ENCODE results near the gene SHANK3.
"Not testable (repeated sequence)": the region's sequence is repeated elsewhere in the genome, so short reads cannot be mapped to it uniquely, and the experiment has no call there.

Gene SHANK3

DNA sequence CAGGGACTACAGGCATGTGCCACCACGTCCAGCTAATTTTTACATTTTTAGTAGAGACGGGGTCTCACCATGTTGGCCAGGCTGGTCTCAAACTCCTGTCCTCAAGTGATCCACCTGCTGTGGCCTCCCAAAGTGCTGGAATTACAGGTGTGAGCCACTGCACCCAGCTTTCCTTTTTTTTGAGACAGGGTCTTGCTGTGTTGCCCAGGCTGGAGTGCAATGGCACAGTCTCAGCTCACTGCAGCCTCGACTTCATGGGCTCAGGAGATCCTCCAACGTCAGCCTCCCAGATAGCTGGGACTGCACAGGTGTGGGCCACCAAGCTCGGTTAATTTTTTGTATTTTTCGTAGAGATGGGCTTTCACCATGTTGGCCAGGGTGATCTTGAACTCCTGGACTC lies 18.0 kb upstream of the SHANK3 start:
- not testable (repeated sequence) for DNase-seq, ATAC-seq

DNA sequence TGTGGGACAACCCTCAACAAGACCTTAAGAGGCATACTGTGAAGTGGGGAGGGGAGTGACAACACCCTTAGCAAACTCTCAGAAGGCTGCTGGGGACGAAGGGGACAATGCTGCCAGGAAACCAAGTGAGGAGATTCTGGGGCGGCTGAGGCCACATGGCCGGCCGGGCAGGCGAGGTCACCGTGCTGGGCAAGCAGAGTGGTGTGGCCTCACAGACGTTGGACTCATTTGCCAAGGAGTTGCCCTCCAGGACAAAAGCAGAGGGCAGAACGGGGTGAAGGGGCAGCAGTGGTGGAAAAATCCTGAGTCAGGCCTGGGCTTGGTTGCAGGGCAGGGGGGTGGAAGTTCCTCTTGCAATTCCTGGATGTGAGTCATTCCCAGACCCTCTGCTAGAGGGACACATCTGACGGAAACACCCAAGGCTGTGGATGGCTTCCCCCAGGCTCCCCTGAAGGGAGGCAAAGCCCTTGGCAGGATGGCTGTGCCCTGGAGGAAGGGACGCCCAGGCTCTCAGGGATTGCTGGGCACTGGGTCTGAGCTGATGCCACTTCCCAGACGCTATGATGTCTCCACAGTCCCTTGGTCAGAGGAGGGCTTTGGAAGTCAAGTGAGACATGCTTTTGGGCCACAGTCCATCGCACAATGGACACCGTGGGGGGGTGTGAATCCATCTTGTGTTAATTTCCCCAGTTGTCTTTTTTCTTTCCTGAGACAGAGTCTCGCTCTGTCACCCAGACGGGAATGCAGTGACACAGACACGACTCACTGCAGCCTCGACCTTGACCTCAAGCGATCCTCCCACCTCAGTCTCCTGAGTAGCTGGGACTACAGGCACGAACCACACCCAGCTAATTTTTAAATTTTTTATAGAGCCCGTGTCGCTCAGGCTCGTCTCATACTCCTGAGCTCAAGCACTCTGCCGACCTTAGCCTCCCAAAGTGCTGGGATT lies 16.2 kb upstream of the SHANK3 start:
- DNase-seq (no peak), ATAC-seq (peak; percentile 9)

DNA sequence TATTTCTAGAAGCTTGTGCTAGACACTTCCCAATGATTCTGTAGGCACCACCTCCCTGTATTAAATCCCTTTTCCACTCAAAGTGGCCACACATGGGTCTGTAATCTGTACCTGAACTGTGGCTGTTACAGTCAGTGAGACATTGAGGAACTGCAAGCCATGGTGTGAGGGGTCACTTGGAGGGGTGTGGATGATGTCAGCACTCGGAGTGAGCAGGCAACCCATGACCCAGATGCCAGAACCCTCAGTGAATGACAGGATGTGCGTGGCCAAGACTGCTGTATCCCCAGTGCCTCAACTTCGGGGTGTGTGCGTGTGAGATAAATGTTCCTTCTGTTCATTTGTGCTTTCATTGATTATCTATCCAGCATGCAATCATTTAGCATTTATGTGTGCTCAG lies 14.7 kb upstream of the SHANK3 start:
- DNase-seq (no peak), ATAC-seq (no peak)

- not testable (repeated sequence) for DNase-seq, ATAC-seq
Observed at GRCh38 chr22:50659711-50660110, 12.9 kb upstream of the SHANK3 start.

DNA sequence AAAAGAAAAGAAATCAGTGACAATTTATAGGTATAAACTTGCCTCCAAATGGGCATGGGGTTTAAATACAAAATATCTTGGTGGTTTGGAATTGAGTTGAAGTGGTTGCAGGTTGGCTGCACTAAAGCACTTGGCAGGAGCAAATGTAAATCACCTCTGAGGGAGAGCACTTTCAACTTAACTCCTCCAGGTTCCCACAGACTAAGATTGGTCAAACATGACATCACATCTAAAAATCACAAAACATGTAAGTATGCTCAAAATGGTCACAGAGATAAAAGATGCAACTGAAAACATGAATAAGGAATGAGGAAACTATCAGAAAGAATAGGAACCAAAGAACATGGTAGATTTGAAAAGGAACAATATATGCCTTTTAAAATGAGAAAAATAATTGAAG lies 12.3 kb upstream of the SHANK3 start:
- ATAC-seq (no peak), DNase-seq (no peak)

DNA sequence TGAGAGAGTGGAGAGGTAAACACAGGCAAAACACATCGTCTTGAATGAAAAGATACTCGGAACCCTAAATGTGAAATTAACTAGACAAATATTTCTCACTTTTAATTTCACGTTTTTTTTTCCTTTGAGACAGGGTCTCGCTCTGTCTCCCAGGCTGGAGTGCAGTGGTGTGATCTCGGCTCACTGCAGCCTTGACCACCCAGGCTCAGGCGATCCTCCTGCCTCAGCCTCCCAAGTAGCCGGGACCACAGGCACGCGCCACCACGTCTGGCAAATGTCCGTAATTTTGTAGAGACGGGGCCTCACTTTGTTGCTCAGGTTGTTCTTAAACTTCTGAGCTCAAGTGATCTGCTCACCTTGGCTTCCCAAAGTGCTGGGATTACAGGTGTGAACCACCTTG lies 7.4 kb upstream of the SHANK3 start:
- no peak for ATAC-seq
- DNase-seq: no peak

DNA sequence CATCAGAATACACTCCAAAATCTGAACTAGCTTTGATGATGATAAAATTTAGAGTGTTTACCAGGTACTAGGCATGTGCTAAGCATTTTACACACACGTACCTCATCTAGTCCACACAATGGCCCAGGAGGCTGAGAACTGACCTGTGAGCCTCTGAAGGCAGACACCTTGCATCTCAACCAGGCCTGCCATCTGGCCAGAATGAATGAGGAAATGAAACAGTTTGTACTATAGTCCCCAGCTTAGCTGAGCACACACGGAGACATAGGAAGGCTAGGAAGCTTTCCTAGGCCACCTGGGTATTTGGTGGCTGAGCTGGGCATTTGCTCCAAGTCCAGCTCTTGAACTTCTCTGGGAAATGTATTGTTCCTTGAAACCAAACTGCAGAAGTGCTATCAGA lies 6.9 kb upstream of the SHANK3 start:
- no peak for DNase-seq
- no peak for ATAC-seq

DNA sequence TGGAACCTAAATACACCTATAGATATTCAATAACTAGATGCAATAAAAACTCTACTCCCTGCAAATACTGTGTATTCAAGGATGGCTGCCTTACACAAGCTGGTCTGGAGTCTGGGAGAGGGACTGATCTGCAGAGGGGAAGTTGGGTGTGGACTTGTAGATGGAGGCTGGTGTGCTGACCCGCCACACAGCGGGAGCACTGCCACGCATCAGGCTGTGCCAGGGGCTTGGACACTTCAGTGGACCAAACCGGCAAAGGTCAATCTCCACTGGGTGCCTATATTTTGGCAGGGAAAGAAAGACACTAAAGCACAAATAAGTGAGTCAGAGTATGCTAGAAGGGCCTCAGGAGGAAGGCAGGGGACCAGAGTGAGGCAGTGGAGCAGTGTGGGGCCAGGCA lies 2.1 kb upstream of the SHANK3 start:
- no peak for DNase-seq
- ATAC-seq: no peak

DNA sequence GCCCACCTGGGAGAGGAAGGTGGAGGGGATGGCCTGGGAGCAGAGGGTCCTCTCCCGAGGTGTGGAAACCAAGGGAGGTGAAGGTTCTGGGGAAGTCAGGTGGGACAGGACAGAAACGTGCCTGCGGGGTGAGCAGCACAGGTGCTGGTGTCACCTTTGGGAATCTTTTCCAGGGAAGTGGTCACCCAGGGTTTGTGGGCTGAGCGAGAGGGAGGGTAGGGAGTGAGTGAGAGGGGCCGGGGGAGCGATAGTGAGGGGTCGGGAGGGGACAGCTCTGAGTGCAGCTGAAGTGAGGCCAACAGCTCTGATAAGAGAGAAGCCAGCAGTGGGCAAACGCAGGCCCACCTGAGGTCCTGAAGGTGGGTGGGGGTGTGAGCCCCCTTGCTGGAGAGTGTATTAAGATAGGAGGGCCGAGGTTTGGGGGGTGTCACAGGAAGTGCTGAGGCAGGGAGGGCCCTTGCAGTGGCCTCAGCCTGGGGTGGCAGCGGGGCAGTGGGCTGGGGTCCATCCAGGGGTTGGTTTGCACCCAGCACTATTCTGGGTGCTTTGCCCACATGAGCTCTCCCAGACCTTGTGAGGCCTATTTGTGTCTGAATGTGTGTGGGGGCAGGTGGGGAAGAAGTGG lies 1.6 kb upstream of the SHANK3 start:
- ATAC-seq: no peak
- DNase-seq: no peak

GRCh38 chr22:50671641-50672040 lies 982 bp upstream of the SHANK3 start:
- DNase-seq: no peak
- ATAC-seq: no peak

- ATAC-seq (no peak), DNase-seq (no peak)
Observed at GRCh38 chr22:50672041-50672440, 582 bp upstream of the SHANK3 start.

DNA sequence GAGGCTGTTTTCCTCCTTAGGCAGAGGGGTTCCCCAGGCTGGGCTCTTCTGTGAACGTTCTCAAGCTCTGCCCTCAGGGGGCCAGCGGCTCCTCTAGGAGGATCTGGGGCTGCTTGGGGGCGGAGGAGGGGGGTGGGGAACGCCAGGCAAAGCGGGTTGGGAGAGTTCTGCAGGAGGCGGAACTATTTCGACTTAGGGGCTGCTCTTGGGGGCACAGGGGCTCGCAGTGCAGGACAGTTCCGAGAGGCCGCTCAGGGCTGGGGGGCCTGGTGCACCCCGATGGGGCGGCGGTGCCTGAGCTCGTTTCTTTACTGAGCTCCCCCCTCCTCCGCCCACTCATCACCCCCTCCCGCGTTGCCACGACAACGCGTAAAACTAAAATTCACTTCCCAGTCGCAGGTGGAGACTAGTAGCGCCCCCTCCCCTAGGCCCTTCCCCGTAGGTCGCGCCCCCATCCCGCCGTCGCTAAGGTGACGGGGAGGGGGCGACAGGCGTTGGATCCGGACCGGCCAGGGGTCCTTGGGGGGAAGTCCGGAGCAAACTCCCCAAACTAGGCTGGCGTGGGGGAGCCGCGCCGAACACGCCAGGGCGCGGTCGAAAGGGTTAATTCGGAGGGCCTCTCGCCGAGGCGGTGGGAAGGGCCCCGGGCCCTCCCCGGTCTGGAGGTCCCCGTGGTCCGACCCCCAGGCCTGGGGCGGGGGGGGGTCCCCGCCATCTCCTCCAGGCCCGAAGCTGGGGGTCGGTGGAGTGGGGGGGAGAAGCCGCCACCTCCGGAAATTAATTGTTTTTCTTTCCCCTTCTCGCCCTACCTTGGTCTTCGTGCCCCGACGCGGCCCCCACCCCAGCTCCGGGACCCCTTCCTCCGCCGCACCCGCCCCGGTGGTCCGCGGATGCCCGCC lies 857 bp downstream of the SHANK3 start:
- DNase-seq (no peak), ATAC-seq (no peak)

GRCh38 chr22:50674130-50674500 lies 1.5 kb downstream of the SHANK3 start:
- DNase-seq (no peak), ATAC-seq (no peak)

GRCh38 chr22:50674606-50675552 lies 2.3 kb downstream of the SHANK3 start:
- ATAC-seq (peak; percentile 7), DNase-seq (peak; percentile 22)

DNA sequence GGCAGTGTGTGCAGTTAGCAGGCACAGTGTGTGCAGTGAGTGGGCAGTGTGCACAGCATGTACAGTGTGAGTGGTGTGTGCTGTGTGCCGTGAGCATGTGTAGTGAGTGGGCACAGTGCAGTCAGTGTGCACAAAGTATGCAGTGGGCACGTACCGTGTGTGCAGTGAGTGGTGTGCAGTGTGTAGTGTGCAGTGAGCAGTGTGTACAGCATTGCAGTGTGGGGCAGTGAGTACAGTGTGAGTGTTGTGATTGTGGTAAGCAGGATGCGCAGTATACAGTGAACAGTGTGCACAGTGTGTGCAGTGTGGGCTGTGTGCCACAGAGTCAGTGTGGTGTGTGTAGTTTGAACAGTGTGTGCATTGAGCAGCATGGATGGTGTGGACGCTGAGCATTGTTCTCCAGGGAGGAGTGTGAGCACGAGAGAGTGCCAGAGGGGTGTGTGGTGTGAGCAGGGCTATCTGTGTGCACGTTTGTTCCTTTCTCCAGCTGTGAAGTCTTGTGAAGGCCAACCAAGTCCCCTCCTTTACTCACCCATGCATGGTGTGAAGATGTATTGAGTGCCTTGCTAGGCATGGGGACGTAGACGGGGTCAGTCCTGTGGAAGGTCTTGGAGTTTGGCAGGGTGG lies 3.0 kb downstream of the SHANK3 start:
- ATAC-seq (peak; percentile 8), DNase-seq (no peak)

DNA sequence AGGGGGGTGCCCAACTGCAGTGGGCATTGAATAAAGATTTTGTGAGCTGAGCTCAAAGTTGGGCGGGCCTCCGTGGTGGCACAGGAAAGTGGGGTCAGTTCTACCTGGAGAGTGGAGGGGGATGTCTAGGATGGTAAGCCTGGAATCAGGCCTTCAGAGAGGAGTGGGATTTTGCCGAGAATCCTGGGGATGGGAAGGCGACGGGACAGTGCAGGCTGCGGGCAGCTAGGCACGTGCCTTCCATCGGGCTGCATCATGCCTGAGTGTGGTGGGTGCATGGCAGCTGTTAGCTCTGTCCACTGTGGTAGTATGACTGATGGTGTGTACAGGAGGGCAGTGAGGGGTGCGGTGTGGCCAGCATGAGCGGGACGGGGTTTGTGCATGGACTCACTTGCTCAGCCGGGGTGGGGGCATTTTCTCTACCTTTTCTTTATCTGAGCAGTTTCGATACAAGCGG lies 3.6 kb downstream of the SHANK3 start:
- ATAC-seq: no peak
- DNase-seq: no peak

- DNase-seq (no peak), ATAC-seq (no peak)
Observed at GRCh38 chr22:50676661-50677492, 4.3 kb downstream of the SHANK3 start.

DNA sequence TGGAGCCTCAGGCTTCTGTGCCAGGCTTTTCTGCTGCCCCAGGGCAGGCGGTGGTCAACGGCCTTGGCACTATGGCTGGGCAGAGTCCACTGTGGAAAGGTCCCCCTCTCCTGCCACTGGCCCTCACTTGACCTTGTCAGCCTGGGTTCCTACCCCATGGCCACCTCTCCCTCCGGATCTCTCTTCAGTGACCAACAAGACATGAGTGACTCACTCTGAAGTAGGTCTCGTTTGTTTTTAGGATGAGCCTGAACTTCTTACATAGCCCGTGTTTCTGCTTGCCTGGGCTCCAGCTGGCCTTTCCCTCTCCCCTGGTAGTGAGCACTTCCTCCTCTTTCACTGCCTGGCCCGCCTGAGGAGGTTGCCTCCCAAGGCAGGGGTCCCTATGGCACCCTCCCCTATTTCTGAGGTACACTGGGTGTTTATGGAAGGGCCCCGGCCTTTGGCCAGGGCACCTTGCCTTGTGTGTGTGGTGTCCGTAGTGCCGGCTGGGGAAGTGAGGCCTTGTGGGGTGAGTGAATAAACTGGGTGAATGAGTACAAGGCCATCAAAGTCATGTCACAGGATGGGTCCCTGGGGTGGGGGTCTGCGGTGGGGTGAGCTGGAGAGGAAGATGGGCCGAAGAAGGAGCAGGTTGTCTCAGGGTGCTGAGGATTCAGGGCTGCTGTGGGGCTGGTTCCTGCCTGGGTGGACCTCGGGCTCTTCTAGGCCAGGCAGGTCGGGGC lies 5.0 kb downstream of the SHANK3 start:
- ATAC-seq (no peak), DNase-seq (no peak)

DNA sequence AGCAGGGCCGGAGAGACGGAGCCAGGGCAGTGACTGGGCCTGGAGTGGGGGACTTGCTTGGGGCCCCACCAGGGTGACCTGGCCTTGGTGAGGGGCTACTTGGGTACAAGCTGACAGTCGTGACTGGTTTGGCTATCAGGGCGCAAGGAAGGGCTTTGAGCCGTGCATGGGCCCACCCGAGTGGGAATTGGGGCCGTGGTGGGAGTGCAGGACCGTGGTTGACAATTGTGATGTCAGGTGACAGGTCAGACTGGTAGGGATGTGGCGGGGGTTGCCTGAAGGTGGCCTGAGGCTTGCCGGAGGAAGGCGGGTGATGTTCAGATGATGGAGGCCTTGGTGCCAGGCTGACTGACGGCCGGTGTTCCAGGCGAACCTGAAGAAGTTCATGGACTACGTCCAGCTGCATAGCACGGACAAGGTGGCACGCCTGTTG lies 5.6 kb downstream of the SHANK3 start:
- no peak for ATAC-seq
- DNase-seq: no peak

Data from stimulated activated naive CD8-positive, alpha-beta T cell treated with anti-CD3 and anti-CD28 coated beads, Interleukin-15, Interleukin-2, amounts not matched to agents 100 U/mL and 50 U/mL, for 24 hours (primary cell).